Chondrocyte (in vitro differentiated cells): ENCODE measurements around the gene DUOX2. TPM values are rescaled to one million over a fixed set of nuclear protein-coding genes. Genes with fewer than 3 reads are reported as not detected.
"Not testable (repeated sequence)": the region's sequence is repeated elsewhere in the genome, so short reads cannot be mapped to it uniquely, and the experiment has no call there.

Experiments
- DNase-seq: peaks from one replicate; pipeline ENCODE4 v3.0.0; 2021; ENCODE audit warnings: mixed read lengths, low spot score
- H3K27ac Mint-ChIP-seq: one replicate; pipeline ENCODE4 v1.8.0; 2021; ENCODE audit warnings: mild to moderate bottlenecking, moderate library complexity, mixed read lengths; ENCODE audit not compliant: unreplicated experiment
- H3K27me3 Mint-ChIP-seq: 2 replicates; pipeline ENCODE4 v1.8.0; 2021; ENCODE audit warnings: low read depth, mixed read lengths
- H3K36me3 Mint-ChIP-seq: 2 replicates; pipeline ENCODE4 v1.8.0; 2021; ENCODE audit warnings: low read depth, mixed read lengths
- H3K4me1 Mint-ChIP-seq: 2 replicates; pipeline ENCODE4 v1.8.0; 2021; ENCODE audit warnings: low read depth, mild to moderate bottlenecking, mixed read lengths
- H3K4me3 Mint-ChIP-seq: one replicate; pipeline ENCODE4 v1.8.0; 2021; ENCODE audit warnings: mild to moderate bottlenecking, moderate library complexity, mixed read lengths; ENCODE audit not compliant: unreplicated experiment
- H3K9me3 Mint-ChIP-seq: 2 replicates; pipeline ENCODE4 v1.8.0; 2021; ENCODE audit warnings: low read depth, mixed read lengths
- CTCF ChIP-seq: fragments of 200-600 bp; sonication (generic); IDR thresholded peaks from 2 replicates; pipeline ENCODE4 v1.5.0; 2021; ENCODE audit warnings: antibody characterized with exemption, mild to moderate bottlenecking, moderate library complexity
- total RNA-seq: library from RNA; stranded (reverse); gene quantifications from 3 replicates; pipeline ENCODE4 v1.2.1, GENCODE V29; 2021

The DUOX2 gene
- total RNA-seq, 1 donor from 2014 or later: not detected

GRCh38 chr15:45138814-45139765 lies 25.1 kb upstream of the DUOX2 start:
- Mint-ChIP-seq H3K27me3 (peaks cover 20% of the 10 kb centered on the region), H3K36me3 (peaks cover 1% of the 10 kb centered on the region), H3K9me3 (no peaks in the 10 kb centered on the region), H3K4me3 (no peak overlapping the region), H3K27ac (no peak overlapping the region), H3K4me1 (no peaks in the 10 kb centered on the region)
- no peak for DNase-seq
- no peak for TF ChIP-seq CTCF

- Mint-ChIP-seq H3K36me3 (peaks cover 1% of the 10 kb centered on the region), H3K9me3 (no peaks in the 10 kb centered on the region), H3K27ac (no peak overlapping the region), H3K4me3 (no peak overlapping the region), H3K27me3 (peaks cover 26% of the 10 kb centered on the region), H3K4me1 (no peaks in the 10 kb centered on the region)
- no peak for TF ChIP-seq CTCF
- no peak for DNase-seq
Measured at GRCh38 chr15:45137703-45138102, 23.7 kb upstream of the DUOX2 start.

- Mint-ChIP-seq H3K36me3 (peaks cover 1% of the 10 kb centered on the region), H3K4me3 (no peak overlapping the region), H3K4me1 (no peaks in the 10 kb centered on the region), H3K9me3 (no peaks in the 10 kb centered on the region), H3K27ac (no peak overlapping the region), H3K27me3 (peaks cover 33% of the 10 kb centered on the region)
- no peak for DNase-seq
- peak; percentile 36 for TF ChIP-seq CTCF
Measured at GRCh38 chr15:45136378-45136764, 22.4 kb upstream of the DUOX2 start.

GRCh38 chr15:45135705-45136377 lies 21.9 kb upstream of the DUOX2 start:
- H3K36me3 Mint-ChIP-seq, H3K9me3 Mint-ChIP-seq, H3K27ac Mint-ChIP-seq, H3K4me3 Mint-ChIP-seq, H3K4me1 Mint-ChIP-seq, DNase-seq: not testable (repeated sequence)
- peaks cover 36% of the 10 kb centered on the region for H3K27me3 Mint-ChIP-seq

GRCh38 chr15:45134682-45135604 lies 21.0 kb upstream of the DUOX2 start:
- H3K36me3 Mint-ChIP-seq: peaks cover 1% of the 10 kb centered on the region
- peaks cover 43% of the 10 kb centered on the region for H3K27me3 Mint-ChIP-seq
- H3K4me1 Mint-ChIP-seq: no peaks in the 10 kb centered on the region
- no peak overlapping the region for H3K27ac Mint-ChIP-seq
- H3K4me3 Mint-ChIP-seq: no peak overlapping the region
- peak; percentile 22 for TF ChIP-seq CTCF
- H3K9me3 Mint-ChIP-seq: no peaks in the 10 kb centered on the region
- no peak for DNase-seq
